Measurements from ENCODE around the gene SLCO2A1.

The SLCO2A1 gene

GRCh38 chr3:133895208-133896001, 134.3 kb downstream of the SLCO2A1 start, which contains the start of gene RAB6B:
Gene RAB6B, minus strand, starts transcription at chr3:133895882. Its CDS starts 416 bp downstream, at chr3:133895466.
- no peak for FAIRE-seq

GRCh38 chr3:133894353-133895207, 135.1 kb downstream of the SLCO2A1 start:
- FAIRE-seq, result no peak

- no peak for FAIRE-seq
Observed at GRCh38 chr3:133893683-133894352, 135.9 kb downstream of the SLCO2A1 start.

- FAIRE-seq, result no peak
Observed at GRCh38 chr3:133892541-133893231, 137.0 kb downstream of the SLCO2A1 start.

GRCh38 chr3:133891662-133892378, 137.9 kb downstream of the SLCO2A1 start:
- FAIRE-seq, result no peak

- no peak for FAIRE-seq
Observed at GRCh38 chr3:133890972-133891644, 138.6 kb downstream of the SLCO2A1 start.

- no peak for FAIRE-seq
Observed at GRCh38 chr3:133890037-133890436, 139.7 kb downstream of the SLCO2A1 start.

- no peak for FAIRE-seq
Observed at GRCh38 chr3:133888726-133889340, 140.9 kb downstream of the SLCO2A1 start.

- no peak for FAIRE-seq
Observed at GRCh38 chr3:133887803-133888703, 141.7 kb downstream of the SLCO2A1 start.

GRCh38 chr3:133887074-133887802, 142.5 kb downstream of the SLCO2A1 start:
- FAIRE-seq, result no peak

GRCh38 chr3:133886031-133886722, 143.5 kb downstream of the SLCO2A1 start:
- FAIRE-seq, result no peak

GRCh38 chr3:133884887-133885711, 144.6 kb downstream of the SLCO2A1 start:
- FAIRE-seq, result no peak

- no peak for FAIRE-seq
Observed at GRCh38 chr3:133884054-133884886, 145.5 kb downstream of the SLCO2A1 start.

GRCh38 chr3:133883641-133884040, 146.1 kb downstream of the SLCO2A1 start:
- no peak for FAIRE-seq

- no peak for FAIRE-seq
Observed at GRCh38 chr3:133882986-133883586, 146.6 kb downstream of the SLCO2A1 start.
